Gastroesophageal sphincter (tissue), 4 donors: ENCODE results near the gene SHISA6. TPM values are rescaled to one million over a fixed set of nuclear protein-coding genes. Genes with fewer than 3 reads are reported as not detected.
"Not testable (repeated sequence)": the region's sequence is repeated elsewhere in the genome, so short reads cannot be mapped to it uniquely, and the experiment has no call there.

Source experiments
- ATAC-seq: fragments of 150-250 bp; one replicate; pipeline ENCODE4 v1.9.1; 2016; ENCODE audit warnings: mild to moderate bottlenecking, moderate library complexity
- H3K27ac ChIP-seq, 4 donors: fragments of 200-600 bp; sonication (generic) in 3 of 4; 1 replicate in 3 of 4; 2 replicates in 1 of 4; pipeline ENCODE4 v1.5.1; 2016 to 2019
- H3K27me3 ChIP-seq: fragments of 200-600 bp; sonication (generic); one replicate; pipeline ENCODE4 v1.5.1; 2019
- H3K36me3 ChIP-seq, 2 donors: fragments of 200-600 bp; sonication (generic); one replicate each; pipeline ENCODE4 v1.5.1; 2019; ENCODE audit warnings: control low read depth in 1 of 2
- H3K4me1 ChIP-seq, 3 donors: fragments of 200-600 bp; sonication (generic); 1 replicate in 2 of 3; 2 replicates in 1 of 3; pipeline ENCODE4 v1.5.1; 2016 to 2019; ENCODE audit warnings: control low read depth in 2 of 3
- H3K4me3 ChIP-seq, 2 donors: fragments of 200-600 bp; sonication (generic); one replicate each; pipeline ENCODE4 v1.5.1; 2019; ENCODE audit warnings: mild to moderate bottlenecking in 1 of 2, moderate library complexity in 1 of 2
- H3K9me3 ChIP-seq, 3 donors: fragments of 200-600 bp; sonication (generic); one replicate each; pipeline ENCODE4 v1.5.1; 2017 to 2019; ENCODE audit warnings: control low read depth in 2 of 3
- CTCF ChIP-seq, 4 experiments: fragments of 200-600 bp in 2 of 4; fragments of 450-650 bp in 2 of 4; sonication (generic) in 1 of 4; IDR thresholded peaks; one replicate each; pipeline ENCODE4 v1.5.1; 2017 to 2019; ENCODE audit warnings: antibody characterized with exemption in 4 of 4, mild to moderate bottlenecking in 2 of 4, moderate library complexity in 2 of 4
- EP300 ChIP-seq: sonication (generic); formaldehyde crosslinking; IDR thresholded peaks from one replicate; pipeline ENCODE4 v1.6.1; 2017; ENCODE audit warnings: antibody characterized with exemption, mild to moderate bottlenecking
- POLR2A ChIP-seq, 2 donors: fragments of 450-650 bp; IDR thresholded peaks; one replicate each; pipeline ENCODE4 v1.6.1; 2017; ENCODE audit warnings: antibody characterized with exemption in 2 of 2, mild to moderate bottlenecking in 2 of 2, moderate library complexity in 1 of 2
- POLR2AphosphoS5 ChIP-seq: sonication (generic); formaldehyde crosslinking; IDR thresholded peaks from one replicate; pipeline ENCODE4 v1.6.1; 2017; ENCODE audit warnings: antibody characterized with exemption
- WGBS, 2 donors: methylation state at CpG; one replicate each; pipeline ENCODE4 v1.1.5; 2018; ENCODE audit warnings: low coverage in 1 of 2; 5-methylcytosine and 5-hydroxymethylcytosine counted together
- total RNA-seq, 4 donors: library from RNA; depleted of rRNA; stranded (reverse); fragments of >200 nt; gene quantifications; one replicate each; pipeline ENCODE4 v1.1.0, GENCODE V29; 2016

SHISA6 gene
- total RNA-seq, 4 donors from 2014 or later = 0.31 to 1.5 (median 0.90) TPM

- Histone ChIP-seq H3K9me3 (no peaks in the 10 kb centered on the region), H3K27ac (no peak overlapping the region), H3K27me3 (no peaks in the 10 kb centered on the region), H3K4me1 (no peaks in the 10 kb centered on the region), H3K4me3 (no peak overlapping the region), H3K36me3 (no peaks in the 10 kb centered on the region)
- ATAC-seq = no peak
- no peak for TF ChIP-seq POLR2AphosphoS5
- TF ChIP-seq CTCF (IDR thresholded peaks at IDR 0.05) = peak in 1 of 4 experiments; percentile 28
- 34 to 46% methylated on average over 4 of the region's 4 CpGs for WGBS, 2 donors
These were observed 56.0 kb downstream of the SHISA6 start for GRCh38 chr17:11296994-11297393.

- Histone ChIP-seq H3K4me3 (no peak overlapping the region), H3K9me3 (no peaks in the 10 kb centered on the region), H3K4me1 (no peaks in the 10 kb centered on the region), H3K27me3 (no peaks in the 10 kb centered on the region), H3K36me3 (no peaks in the 10 kb centered on the region), H3K27ac (no peak overlapping the region)
- TF ChIP-seq CTCF (IDR thresholded peaks at IDR 0.05) (no peak), POLR2AphosphoS5 (no peak), EP300 (no peak)
- no peak for ATAC-seq
- WGBS, 2 donors = 50 to 89% methylated on average over 1 of the region's 1 CpG
These were observed 57.4 kb downstream of the SHISA6 start for GRCh38 chr17:11298401-11298800.

DNA sequence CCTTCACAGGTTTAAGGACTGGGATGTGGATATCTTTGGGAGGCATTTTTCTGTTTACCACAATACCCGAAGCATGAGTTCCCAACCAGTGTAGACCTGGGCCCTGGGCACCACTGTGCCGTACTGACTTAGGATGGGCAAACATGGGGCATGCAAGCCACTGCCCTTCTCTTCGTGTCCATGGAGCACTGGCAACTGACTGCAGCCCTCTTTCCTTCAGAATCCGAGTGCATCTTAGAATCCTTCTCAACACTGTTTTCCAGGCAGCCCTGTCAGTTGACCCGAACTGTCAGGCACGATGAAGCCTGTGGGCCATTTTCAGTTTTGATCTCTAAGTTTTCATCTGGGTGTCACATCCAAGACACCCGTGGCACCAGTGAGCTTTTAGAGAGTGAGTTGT lies 59.2 kb downstream of the SHISA6 start:
- 82 to 83% methylated on average over 7 of the region's 7 CpGs for WGBS, 2 donors
- no peak overlapping the region for H3K27ac ChIP-seq

GRCh38 chr17:11300738-11301137 lies 59.7 kb downstream of the SHISA6 start:
- no peak for ATAC-seq
- TF ChIP-seq CTCF (IDR thresholded peaks at IDR 0.05) = no peak
- Histone ChIP-seq H3K9me3 (no peaks in the 10 kb centered on the region), H3K27ac (no peak overlapping the region), H3K36me3 (no peaks in the 10 kb centered on the region), H3K4me1 (no peaks in the 10 kb centered on the region), H3K27me3 (no peaks in the 10 kb centered on the region), H3K4me3 (no peak overlapping the region)
- 65 to 71% methylated on average over 4 to 6 of the region's 6 CpGs for WGBS, 2 donors

More for the DNA sequence above, 59.2 kb downstream of the SHISA6 start:
- Histone ChIP-seq H3K4me1 (no peaks in the 10 kb centered on the region), H3K27me3 (no peaks in the 10 kb centered on the region), H3K4me3 (no peak overlapping the region), H3K36me3 (no peaks in the 10 kb centered on the region), H3K9me3 (no peaks in the 10 kb centered on the region)
- TF ChIP-seq POLR2A (IDR thresholded peaks at IDR 0.05) (no peak), POLR2AphosphoS5 (no peak), EP300 (no peak), CTCF (IDR thresholded peaks at IDR 0.05) (no peak)
- ATAC-seq = no peak

GRCh38 chr17:11301874-11302273 lies 60.9 kb downstream of the SHISA6 start:
- H3K27ac ChIP-seq, H3K9me3 ChIP-seq: not testable (repeated sequence)
- WGBS, 2 donors = 93 to 98% methylated on average over 5 of the region's 5 CpGs

More at GRCh38 chr17:11301874-11302273, 60.9 kb downstream of the SHISA6 start:
- H3K36me3 ChIP-seq, ATAC-seq, H3K27me3 ChIP-seq, H3K4me1 ChIP-seq, H3K4me3 ChIP-seq: not testable (repeated sequence)
